Type B pancreatic cell (in vitro differentiated cells): ENCODE results near the gene PPP1R16B. TPM values are rescaled to one million over a fixed set of nuclear protein-coding genes. Genes with fewer than 3 reads are reported as not detected.
"Not testable (repeated sequence)": the region's sequence is repeated elsewhere in the genome, so short reads cannot be mapped to it uniquely, and the experiment has no call there.

Experiments used
- DNase-seq: peaks from one replicate; pipeline ENCODE4 v3.0.0; 2021; ENCODE audit warnings: mixed read lengths; ENCODE audit not compliant: unreplicated experiment; ENCODE audit errors: extremely low spot score
- H3K27ac Mint-ChIP-seq: 2 replicates; pipeline ENCODE4 v1.8.0; 2021; ENCODE audit warnings: mild to moderate bottlenecking, mixed read lengths
- H3K27me3 Mint-ChIP-seq: 2 replicates; pipeline ENCODE4 v1.8.0; 2021; ENCODE audit warnings: mixed read lengths
- H3K36me3 Mint-ChIP-seq: 2 replicates; pipeline ENCODE4 v1.8.0; 2021; ENCODE audit warnings: mixed read lengths
- H3K4me1 Mint-ChIP-seq: one replicate; pipeline ENCODE4 v1.8.0; 2021; ENCODE audit warnings: mixed read lengths; ENCODE audit not compliant: unreplicated experiment
- H3K4me3 Mint-ChIP-seq: 2 replicates; pipeline ENCODE4 v1.8.0; 2021; ENCODE audit warnings: mild to moderate bottlenecking, mixed read lengths
- H3K9me3 Mint-ChIP-seq: 2 replicates; pipeline ENCODE4 v1.8.0; 2021; ENCODE audit warnings: mixed read lengths
- CTCF ChIP-seq: fragments of 200-600 bp; sonication (generic); conservative IDR thresholded peaks from 2 replicates; pipeline ENCODE4 v1.5.0; 2021; ENCODE audit warnings: antibody characterized with exemption, mild to moderate bottlenecking
- total RNA-seq: library from RNA; stranded (reverse); gene quantifications from 2 replicates; pipeline ENCODE4 v1.2.1, GENCODE V29; 2021; ENCODE audit warnings: low replicate concordance

The PPP1R16B gene
- total RNA-seq, 1 donor from 2014 or later, result 0.31 TPM

GRCh38 chr20:38791940-38792339 lies 13.6 kb upstream of the PPP1R16B start:
- H3K36me3 Mint-ChIP-seq, result no peaks in the 10 kb centered on the region
- H3K4me1 Mint-ChIP-seq, result no peaks in the 10 kb centered on the region
- no peak overlapping the region for H3K27ac Mint-ChIP-seq
- no peak overlapping the region for H3K4me3 Mint-ChIP-seq
- H3K27me3 Mint-ChIP-seq, result peaks cover 13% of the 10 kb centered on the region
- DNase-seq, result no peak
- no peaks in the 10 kb centered on the region for H3K9me3 Mint-ChIP-seq
- no peak for TF ChIP-seq CTCF

- not testable (repeated sequence) for H3K4me3 Mint-ChIP-seq, H3K36me3 Mint-ChIP-seq, H3K4me1 Mint-ChIP-seq, H3K9me3 Mint-ChIP-seq, H3K27ac Mint-ChIP-seq, DNase-seq
- H3K27me3 Mint-ChIP-seq, result peaks cover 24% of the 10 kb centered on the region
These were observed 11.4 kb upstream of the PPP1R16B start for GRCh38 chr20:38794057-38794456.

GRCh38 chr20:38798266-38798665 lies 7.2 kb upstream of the PPP1R16B start:
- Mint-ChIP-seq H3K4me3 (no peak overlapping the region), H3K4me1 (no peaks in the 10 kb centered on the region), H3K27me3 (peaks cover 21% of the 10 kb centered on the region), H3K36me3 (no peaks in the 10 kb centered on the region), H3K27ac (no peak overlapping the region), H3K9me3 (no peaks in the 10 kb centered on the region)
- DNase-seq, result no peak
- TF ChIP-seq CTCF, result no peak

- H3K27me3 Mint-ChIP-seq, result peaks cover 29% of the 10 kb centered on the region
- no peak for DNase-seq
- H3K36me3 Mint-ChIP-seq, result no peaks in the 10 kb centered on the region
- no peak overlapping the region for H3K4me3 Mint-ChIP-seq
- H3K4me1 Mint-ChIP-seq, result no peaks in the 10 kb centered on the region
- no peak for TF ChIP-seq CTCF
- no peaks in the 10 kb centered on the region for H3K9me3 Mint-ChIP-seq
- no peak overlapping the region for H3K27ac Mint-ChIP-seq
These were observed 6.3 kb upstream of the PPP1R16B start for GRCh38 chr20:38799203-38799602.

- no peaks in the 10 kb centered on the region for H3K9me3 Mint-ChIP-seq
- DNase-seq, result no peak
- H3K27me3 Mint-ChIP-seq, result peaks cover 39% of the 10 kb centered on the region
- H3K4me1 Mint-ChIP-seq, result no peaks in the 10 kb centered on the region
- no peak for TF ChIP-seq CTCF
- H3K36me3 Mint-ChIP-seq, result no peaks in the 10 kb centered on the region
- no peak overlapping the region for H3K4me3 Mint-ChIP-seq
- no peak overlapping the region for H3K27ac Mint-ChIP-seq
These were observed 4.6 kb upstream of the PPP1R16B start for GRCh38 chr20:38800882-38801281.

- no peak for TF ChIP-seq CTCF
- no peaks in the 10 kb centered on the region for H3K4me1 Mint-ChIP-seq
- peak overlapping the region; percentile 36 for H3K4me3 Mint-ChIP-seq
- H3K27ac Mint-ChIP-seq, result no peak overlapping the region
- peaks cover 48% of the 10 kb centered on the region for H3K27me3 Mint-ChIP-seq
- no peak for DNase-seq
- no peaks in the 10 kb centered on the region for H3K9me3 Mint-ChIP-seq
- H3K36me3 Mint-ChIP-seq, result no peaks in the 10 kb centered on the region
These were observed 1.3 kb upstream of the PPP1R16B start for GRCh38 chr20:38804221-38804620.
